ENCODE data around the gene NRIP1. TPM values are rescaled to one million over a fixed set of nuclear protein-coding genes. Genes with fewer than 3 reads are reported as not detected.

Gene NRIP1
- total RNA-seq, 6 experiments from 2014 or later, result 39.1 to 56.6 (median 52.3) TPM

- peaks cover 50% of the 10 kb centered on the region for H3K36me3 Mint-ChIP-seq (ENCODE audit: low read depth)
- peaks cover 72% of the 10 kb centered on the region for H3K4me1 Mint-ChIP-seq (ENCODE audit: low read depth)
- H3K27ac Mint-ChIP-seq, result peak overlapping the region; percentile 47; the same call in 1 of the 2 replicates
- H3K9me3 Mint-ChIP-seq, result peaks cover 18% of the 10 kb centered on the region
- no peak overlapping the region for H3K4me3 Mint-ChIP-seq
- DNase-seq, result no peak
- TF ChIP-seq, protein P1, sequence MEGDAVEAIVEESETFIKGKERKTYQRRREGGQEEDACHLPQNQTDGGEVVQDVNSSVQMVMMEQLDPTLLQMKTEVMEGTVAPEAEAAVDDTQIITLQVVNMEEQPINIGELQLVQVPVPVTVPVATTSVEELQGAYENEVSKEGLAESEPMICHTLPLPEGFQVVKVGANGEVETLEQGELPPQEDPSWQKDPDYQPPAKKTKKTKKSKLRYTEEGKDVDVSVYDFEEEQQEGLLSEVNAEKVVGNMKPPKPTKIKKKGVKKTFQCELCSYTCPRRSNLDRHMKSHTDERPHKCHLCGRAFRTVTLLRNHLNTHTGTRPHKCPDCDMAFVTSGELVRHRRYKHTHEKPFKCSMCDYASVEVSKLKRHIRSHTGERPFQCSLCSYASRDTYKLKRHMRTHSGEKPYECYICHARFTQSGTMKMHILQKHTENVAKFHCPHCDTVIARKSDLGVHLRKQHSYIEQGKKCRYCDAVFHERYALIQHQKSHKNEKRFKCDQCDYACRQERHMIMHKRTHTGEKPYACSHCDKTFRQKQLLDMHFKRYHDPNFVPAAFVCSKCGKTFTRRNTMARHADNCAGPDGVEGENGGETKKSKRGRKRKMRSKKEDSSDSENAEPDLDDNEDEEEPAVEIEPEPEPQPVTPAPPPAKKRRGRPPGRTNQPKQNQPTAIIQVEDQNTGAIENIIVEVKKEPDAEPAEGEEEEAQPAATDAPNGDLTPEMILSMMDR (IDR thresholded peaks at IDR 0.05), result no peak
- H3K27me3 Mint-ChIP-seq (ENCODE audit: insufficient read depth), result peaks cover 6% of the 10 kb centered on the region
Observed at GRCh38 chr21:15029077-15029476, 35.7 kb downstream of the NRIP1 start.

- Mint-ChIP-seq H3K9me3 (peaks cover 18% of the 10 kb centered on the region), H3K27me3 (ENCODE audit: insufficient read depth) (peaks cover 6% of the 10 kb centered on the region), H3K27ac (no peak overlapping the region), H3K4me1 (ENCODE audit: low read depth) (peaks cover 73% of the 10 kb centered on the region), H3K4me3 (no peak overlapping the region), H3K36me3 (ENCODE audit: low read depth) (peaks cover 56% of the 10 kb centered on the region)
- TF ChIP-seq, protein P1 (IDR thresholded peaks at IDR 0.05), result no peak
- no peak for DNase-seq
Observed at GRCh38 chr21:15028186-15028585, 36.6 kb downstream of the NRIP1 start.

GRCh38 chr21:15027056-15027455 lies 37.7 kb downstream of the NRIP1 start:
- H3K4me1 Mint-ChIP-seq (ENCODE audit: low read depth), result peaks cover 84% of the 10 kb centered on the region
- H3K27ac Mint-ChIP-seq, result no peak overlapping the region
- TF ChIP-seq, protein P1 (IDR thresholded peaks at IDR 0.05), result no peak
- DNase-seq, result no peak
- peaks cover 65% of the 10 kb centered on the region for H3K36me3 Mint-ChIP-seq (ENCODE audit: low read depth)
- peaks cover 6% of the 10 kb centered on the region for H3K27me3 Mint-ChIP-seq (ENCODE audit: insufficient read depth)
- H3K9me3 Mint-ChIP-seq, result peaks cover 22% of the 10 kb centered on the region
- H3K4me3 Mint-ChIP-seq, result no peak overlapping the region

DNA sequence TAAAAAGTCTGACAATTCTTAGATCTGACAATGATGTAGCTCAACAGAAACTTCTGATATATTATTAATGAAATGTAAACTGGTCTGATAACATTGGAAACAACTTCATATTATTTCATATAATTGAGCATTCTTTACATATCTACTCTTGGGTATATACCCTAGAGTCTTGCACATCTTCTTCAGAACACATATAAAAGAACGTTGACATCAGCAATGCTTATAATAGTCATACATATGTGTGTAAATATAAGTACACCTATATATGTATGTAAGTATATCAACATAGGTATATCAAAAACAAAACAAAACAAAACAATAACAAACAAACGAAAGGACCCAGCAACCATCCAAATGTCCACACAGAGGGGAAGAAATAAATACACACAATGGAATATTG lies 38.4 kb downstream of the NRIP1 start:
- no peak for DNase-seq
- no peak overlapping the region for H3K4me3 Mint-ChIP-seq
- peaks cover 86% of the 10 kb centered on the region for H3K4me1 Mint-ChIP-seq (ENCODE audit: low read depth)
- peaks cover 67% of the 10 kb centered on the region for H3K36me3 Mint-ChIP-seq (ENCODE audit: low read depth)
- TF ChIP-seq, protein P1 (IDR thresholded peaks at IDR 0.05), result no peak
- peaks cover 18% of the 10 kb centered on the region for H3K9me3 Mint-ChIP-seq
- H3K27me3 Mint-ChIP-seq (ENCODE audit: insufficient read depth), result peaks cover 6% of the 10 kb centered on the region
- no peak overlapping the region; the same call in 1 of the 2 replicates for H3K27ac Mint-ChIP-seq

DNA sequence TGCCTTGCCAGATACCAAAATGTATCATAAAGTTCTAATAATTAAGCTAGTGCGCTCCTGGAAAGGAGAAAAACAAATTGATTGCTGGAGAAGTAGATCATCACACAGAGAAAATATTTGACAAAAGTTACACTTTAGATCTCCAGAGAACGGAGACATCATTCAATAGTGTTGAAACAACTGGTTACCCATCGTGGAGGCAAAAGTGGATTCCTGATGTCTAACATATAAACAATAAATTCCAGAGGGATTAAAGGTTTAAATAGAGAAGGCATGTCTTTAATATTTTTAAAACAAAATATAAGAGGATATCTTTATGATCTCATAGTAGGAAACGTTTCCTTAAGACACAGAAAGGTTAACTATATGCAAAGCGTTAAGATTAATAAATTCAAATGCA lies 41.0 kb downstream of the NRIP1 start:
- peaks cover 6% of the 10 kb centered on the region; the same call in 1 of the 2 replicates for H3K9me3 Mint-ChIP-seq
- H3K4me1 Mint-ChIP-seq (ENCODE audit: low read depth), result peaks cover 88% of the 10 kb centered on the region
- H3K27ac Mint-ChIP-seq, result peak overlapping the region; percentile 82
- TF ChIP-seq, protein P1 (IDR thresholded peaks at IDR 0.05), result no peak
- peak; percentile 20 for DNase-seq
- peak overlapping the region; percentile 74 for H3K4me3 Mint-ChIP-seq
- H3K36me3 Mint-ChIP-seq (ENCODE audit: low read depth), result peaks cover 60% of the 10 kb centered on the region
- peaks cover 6% of the 10 kb centered on the region for H3K27me3 Mint-ChIP-seq (ENCODE audit: insufficient read depth)
